ENCODE measurements around the gene SLCO2A1.

The SLCO2A1 gene

DNA sequence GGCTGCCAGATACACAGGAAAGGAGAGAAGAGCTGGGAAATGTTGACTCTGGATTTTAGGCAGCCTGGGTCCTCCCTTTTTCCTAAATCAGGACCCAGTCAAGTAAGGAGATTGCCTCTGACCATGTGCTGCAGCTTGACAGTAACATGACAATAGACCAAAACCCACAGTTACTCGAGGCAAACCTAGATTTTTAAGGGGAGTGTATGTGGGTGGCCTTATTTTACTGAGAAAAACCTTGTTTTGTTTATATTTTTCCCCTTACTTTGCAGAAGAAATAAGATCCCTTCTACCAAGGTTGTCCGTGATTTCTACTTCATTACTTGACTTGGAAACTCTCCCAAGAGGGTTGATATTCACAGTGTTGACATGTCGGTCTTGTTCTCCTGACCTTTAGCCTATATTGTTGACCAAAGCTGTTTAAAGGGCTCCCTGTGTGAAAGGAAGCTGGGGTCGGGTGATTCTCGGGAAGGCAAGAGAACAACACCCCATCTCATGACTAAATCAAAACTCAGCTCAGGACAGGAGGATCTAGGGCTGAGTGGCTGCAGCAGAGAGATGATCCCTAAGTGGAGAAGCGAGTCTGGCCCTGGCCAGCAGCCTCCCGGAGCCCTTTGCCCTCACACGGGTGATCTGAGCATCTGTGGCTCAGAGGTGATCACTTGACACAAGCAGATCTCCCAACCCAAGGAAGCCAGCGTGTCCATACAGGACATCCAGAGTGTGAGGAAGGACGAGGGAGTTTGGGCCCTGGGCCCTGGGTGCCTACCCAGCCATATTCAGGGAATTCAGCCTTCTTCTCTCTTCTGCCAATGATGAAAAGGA, 31.0 kb upstream of the SLCO2A1 start:
- no peak for DNase-seq (ENCODE audit: low spot score)

DNA sequence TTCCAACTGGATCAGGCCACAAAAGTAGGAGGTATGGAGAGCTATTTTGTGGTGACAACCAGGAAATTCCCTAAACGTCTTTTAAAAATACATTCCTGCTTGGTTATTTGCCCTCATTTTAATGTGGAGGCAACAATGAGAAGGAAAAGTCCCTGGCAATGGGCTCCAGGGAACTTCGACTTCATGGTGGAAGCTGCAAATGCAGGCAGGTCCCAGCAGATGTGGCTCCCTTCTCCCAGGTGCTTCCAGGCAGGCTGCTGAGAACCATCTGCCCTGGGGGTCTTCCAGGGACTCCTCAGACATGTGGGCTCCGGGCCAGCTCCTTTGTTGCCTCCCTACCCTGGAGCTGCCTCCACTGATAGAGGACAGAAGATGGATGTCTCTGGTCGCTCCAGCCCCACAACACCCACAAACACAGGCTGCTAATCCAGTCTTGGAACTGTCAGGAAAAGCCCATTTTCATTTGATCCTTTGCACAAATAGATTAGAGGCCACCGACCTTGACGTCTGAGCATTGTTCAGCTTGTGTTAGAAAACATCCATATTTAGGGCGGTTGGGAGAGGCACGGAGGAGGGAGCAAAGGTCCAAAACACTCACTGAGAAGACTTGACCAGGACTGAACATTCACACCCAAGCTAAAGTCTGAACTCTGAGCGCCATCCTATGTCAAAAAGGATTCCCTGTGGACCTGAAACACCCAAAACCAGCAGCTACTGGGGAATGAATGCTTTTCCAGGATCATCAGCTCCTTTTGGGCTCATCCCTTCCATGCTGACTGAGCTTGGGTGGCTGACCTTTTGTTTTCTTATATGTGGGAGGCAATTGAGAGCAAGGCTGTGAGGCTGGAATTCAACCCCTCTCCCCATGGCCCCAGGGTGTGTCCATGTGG, 30.2 kb upstream of the SLCO2A1 start:
- DNase-seq (ENCODE audit: low spot score): no peak

DNA sequence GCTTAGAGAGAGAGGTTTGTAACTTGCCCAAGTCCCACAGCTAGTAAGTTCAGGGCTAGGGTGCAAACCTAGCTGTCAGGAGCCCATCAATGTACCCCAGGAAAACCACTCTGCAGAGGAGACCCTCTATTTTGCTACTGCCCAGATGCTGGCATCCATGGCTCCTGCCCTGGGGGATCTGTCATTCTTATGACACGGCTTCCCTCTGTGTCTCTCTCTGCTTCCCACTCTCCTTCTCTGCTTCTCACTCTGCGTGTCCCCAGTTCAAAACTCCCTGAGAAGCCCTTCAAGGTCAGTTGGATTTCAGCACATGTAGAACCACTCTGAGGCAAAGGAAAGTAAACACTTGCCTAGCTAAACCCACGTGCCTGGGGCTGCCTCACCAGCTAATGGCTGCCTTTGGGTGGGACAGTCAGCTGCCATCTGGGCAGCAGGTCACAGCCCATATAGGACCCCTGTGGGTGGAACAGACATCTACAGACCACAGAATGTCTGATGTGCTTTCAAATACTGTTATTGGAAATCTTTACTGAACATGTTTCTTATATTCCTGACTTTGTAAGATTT, 29.4 kb upstream of the SLCO2A1 start:
- DNase-seq (ENCODE audit: low spot score): no peak

DNA sequence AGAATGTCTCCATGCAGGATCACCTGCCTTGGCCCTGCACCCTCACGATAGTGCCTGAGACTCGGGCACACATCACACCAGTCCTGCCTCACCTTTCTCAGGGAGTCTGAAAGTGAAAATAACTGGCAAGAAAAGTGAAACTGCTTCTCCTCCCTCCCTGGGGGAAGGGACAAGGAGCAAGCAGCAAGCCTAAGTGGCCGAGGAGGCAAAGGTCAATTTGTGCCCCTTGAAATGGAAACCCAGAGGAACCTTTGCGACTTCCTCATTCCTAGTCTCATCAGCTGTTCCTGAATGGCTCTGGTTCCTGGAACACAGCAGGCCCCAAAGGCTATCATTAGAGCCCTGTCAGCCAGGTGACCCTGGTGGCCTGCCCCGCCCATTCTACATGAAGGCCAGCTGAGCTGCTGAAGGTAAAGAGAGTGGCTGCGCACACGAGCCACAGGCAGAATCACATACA, 28.0 kb upstream of the SLCO2A1 start:
- DNase-seq (ENCODE audit: low spot score): no peak

DNA sequence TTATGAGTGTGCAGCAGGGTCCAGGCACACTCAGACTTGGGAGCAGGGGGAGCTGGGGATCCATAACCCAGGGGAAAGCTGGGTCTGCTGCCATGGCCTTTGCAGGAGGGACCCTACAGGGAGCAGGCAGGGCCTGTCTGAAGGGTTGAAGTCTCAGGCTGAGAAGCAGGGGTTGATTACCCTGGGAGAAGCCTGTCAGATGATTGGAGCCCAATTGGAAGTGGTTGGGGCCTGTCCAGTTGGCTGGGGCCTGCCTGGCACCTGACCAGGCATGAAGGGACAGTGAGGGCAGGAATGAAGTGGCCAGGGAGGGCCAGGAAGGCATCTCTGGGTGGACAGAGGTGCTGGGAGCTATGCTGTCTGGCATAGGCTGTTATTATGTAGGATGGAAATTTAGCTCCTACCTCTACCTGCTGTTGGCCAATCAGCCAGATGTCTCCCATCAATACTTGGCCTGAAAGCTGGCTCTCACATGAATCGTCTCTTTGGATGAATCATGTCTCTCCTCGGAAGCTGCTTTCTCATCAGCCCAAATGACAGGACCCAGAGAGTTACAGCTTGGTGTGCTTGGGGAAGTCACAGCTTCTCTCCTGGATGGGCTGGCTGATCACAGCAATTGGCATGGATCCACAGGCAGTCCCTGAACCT, 27.4 kb upstream of the SLCO2A1 start:
- DNase-seq (ENCODE audit: low spot score): no peak

DNA sequence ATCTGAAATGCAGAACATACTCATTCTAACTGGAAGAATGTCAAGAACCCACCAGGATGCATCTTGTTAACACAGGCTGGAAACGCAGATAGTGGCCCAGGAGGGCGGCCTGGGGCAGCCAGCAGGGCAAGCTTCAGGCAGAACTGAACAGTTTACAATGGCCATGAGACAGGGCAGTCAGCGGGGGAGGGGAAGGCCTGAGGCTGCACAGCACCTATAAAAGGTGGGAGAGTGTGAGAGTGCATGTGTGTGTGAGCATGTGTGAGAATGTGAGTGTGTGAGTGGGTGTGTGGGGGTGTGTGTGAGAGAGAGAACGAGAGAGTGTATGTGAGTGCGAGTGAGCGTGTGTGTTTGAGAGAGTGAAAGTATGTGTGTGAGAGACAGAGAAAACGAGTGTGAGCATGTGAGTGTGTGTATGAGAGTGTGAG, 26.8 kb upstream of the SLCO2A1 start:
- no peak for DNase-seq (ENCODE audit: low spot score)

DNA sequence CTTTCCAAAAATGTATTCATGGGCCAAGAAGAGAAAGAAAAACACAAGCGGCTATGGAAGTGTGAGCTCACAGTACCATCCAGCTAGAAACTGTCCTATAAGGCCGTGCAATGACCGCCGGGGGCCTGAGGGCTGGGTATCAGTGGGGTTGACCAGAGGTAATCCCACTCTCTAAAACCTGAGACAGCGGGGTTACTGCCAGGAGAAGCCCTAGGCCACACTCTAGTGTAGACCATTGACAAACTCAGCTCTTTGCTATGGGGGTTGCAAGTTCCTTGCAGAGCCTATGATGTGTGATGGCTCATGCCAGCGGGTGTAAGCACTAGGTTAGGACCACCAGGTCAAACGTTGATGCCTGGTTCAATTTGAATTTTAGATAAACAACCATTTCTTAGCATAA, 25.9 kb upstream of the SLCO2A1 start:
- no peak for DNase-seq (ENCODE audit: low spot score)

DNA sequence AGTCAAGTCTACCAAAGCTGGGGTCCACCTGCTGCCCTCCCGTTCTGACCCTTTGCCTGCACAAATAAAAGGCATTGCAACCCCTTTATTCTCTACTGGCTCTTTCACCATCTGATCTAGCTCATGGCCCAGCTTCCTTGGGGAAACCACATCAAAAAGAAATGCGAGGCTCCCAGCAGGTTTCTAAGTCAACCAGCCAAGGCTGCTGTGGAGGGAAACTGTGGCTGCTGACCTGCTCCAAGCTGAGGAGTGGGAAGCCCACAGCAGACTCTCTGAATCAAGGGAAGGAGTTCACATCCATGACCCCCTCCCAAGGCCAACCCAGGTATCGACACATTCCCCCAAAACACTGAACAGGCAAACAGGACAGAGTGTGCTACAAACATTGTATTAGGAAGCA, 25.2 kb upstream of the SLCO2A1 start:
- DNase-seq (ENCODE audit: low spot score): no peak

DNA sequence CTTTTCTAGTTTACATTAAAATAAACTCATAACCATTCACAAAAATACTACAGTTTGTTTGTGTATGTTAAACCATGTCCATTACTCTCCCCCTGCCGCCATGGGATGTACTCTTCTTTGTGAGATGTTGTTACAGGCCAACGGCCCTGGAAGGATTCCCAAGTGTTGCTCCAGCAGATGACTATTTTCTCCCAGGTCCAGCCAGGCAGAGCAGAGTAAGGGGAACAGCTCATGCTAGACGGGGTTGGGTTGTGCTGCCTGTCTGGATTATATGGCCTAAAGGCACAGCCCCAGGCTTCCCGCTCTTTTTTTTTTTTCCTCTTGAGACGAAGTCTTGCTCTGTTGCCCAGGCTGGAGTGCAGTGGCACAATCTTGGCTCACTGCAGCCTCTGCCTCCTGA, 24.5 kb upstream of the SLCO2A1 start:
- no peak for DNase-seq (ENCODE audit: low spot score)

DNA sequence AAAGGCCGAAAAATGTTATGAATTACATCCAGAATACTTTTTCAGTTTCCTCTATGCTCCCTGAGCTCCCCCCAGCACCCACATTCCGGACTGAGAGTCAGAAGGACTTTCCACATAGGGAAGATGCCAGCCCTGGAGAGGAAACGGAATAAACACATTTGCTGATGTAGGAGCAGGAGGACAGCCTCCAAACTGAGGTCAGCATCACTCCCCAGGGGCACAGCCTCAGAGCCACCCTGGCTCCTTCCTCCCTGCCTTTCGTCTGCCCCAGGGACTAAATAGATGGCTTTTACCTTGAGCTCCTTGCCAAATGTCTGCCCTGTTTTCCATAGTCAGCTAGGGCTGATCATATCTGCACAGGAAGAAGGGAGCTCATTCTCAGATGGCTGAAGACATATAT, 22.6 kb upstream of the SLCO2A1 start:
- DNase-seq (ENCODE audit: low spot score): no peak

DNA sequence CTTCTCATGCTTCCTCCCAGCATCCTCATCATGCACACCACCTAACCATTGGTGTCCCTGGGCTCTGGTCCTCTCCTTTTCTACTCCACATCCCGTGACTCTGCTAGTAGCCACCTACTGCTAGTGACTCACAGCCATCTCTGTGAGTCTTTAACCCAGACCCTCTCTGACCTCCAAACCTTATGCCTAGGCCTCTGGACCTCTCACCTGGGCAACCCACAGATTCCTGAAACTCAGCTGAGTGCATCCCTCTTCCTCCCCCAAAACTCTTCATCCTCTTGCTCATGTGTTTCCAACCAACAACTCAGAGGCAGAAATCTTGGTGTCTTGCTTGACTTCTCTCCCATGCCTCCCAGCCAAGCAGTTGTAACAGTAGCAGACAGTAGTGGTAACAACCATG, 20.0 kb upstream of the SLCO2A1 start:
- DNase-seq (ENCODE audit: low spot score): no peak

DNA sequence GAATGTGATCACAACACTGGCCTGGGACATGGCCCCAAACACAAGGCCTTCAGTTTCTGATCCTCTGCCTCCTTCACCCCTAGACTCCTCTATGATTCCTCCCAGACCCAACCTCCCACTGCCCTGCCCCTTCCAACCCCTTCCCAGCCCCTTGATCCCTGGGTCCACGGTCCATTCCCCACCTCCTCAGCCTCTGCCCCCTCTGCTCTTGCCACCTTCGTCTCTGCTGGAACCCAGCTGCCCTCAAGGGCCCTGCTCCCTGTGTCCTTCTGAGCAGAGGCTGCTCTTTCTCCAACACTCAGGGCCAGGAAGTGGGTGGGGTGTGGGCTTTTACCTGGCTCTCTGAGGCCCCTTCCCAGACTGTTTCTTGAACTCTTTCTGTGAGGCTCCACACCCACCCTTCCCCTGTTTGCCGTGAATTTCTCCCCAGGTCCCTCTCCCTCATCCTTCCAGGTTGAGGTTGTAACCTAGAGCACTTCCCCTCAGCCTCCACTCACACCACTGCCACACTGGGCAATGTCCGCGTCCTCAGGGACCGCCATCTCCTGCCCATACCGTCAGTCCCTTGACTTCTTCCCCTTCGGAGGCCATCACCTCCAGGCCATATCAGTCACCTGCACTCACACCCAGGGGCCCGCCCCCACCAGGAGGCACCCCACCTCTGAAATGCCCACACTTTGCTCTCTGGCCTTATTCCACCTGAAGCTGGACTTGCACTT, 18.7 kb upstream of the SLCO2A1 start:
- no peak for DNase-seq (ENCODE audit: low spot score)

DNA sequence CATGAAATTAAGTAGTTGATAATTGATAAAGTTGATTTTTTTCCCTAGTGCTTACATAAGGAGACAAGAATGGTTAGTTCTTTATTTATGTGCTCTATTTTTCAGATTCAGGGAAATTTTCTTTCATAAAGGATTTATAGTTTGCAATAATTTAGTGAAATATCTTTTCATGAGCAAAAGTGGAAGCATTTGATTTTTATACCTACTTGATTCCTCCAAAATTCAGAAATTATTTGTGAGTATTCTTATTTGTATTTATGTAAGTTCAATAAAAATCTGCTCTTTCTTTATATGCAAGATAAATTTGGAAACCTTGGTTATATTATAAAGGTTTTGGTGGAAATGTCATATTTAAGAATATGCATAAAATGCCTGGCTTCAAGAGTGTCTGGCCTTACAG, 14.7 kb upstream of the SLCO2A1 start:
- DNase-seq (ENCODE audit: low spot score): no peak

DNA sequence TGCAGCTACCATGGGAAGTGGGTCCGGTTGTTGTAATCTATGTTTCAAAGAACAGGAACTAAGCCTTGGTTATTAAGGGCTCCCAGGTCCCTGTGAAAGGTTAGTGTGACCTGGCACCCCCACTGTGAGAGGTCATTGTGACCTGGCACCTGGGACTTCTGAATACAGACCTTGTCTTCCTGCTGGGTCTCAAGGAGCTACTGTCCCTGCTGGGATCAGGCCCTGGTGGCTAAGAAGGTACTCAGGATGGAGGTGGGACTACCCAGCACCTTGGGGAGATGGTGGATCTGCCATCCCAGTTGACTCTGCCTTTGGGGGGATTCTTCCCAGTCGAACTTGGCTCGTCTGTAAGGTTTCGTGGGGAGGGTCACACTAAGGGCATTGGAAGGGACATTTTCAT, 10.3 kb upstream of the SLCO2A1 start:
- DNase-seq (ENCODE audit: low spot score): no peak

DNA sequence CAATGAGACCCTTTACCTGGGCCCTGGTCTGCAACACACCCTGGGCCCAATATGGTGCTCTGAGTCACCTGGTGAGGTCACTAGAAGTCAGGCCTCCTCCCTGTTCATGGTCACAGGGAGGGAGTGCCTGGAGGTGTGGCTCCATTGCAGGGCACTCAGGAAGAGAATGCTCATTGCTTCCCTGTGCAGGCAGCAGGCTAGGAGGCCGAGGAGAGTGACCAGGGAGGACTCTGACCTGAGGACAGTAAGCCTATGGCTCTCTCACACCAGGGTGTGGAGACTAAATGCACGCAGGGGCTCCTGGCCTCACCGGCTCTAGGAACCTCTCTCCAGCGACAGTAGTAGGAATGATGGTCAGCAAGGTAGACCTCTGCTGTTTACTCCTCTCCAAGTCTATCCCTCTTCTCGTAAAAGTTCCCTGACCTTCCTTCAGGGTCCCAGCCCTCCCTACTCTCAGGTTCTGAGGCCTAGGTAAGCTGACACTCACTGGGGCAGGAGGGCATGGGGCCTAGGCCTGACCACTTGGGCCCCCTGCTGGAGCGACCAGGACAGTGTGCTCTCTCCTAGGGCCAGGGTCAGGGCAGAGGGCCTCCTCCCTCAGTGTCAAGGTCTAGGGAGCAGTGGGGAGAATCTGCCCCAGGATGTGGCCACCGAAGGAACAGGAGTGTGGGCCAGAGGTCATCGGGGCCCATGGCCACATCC, 9.6 kb upstream of the SLCO2A1 start:
- DNase-seq (ENCODE audit: low spot score): no peak

DNA sequence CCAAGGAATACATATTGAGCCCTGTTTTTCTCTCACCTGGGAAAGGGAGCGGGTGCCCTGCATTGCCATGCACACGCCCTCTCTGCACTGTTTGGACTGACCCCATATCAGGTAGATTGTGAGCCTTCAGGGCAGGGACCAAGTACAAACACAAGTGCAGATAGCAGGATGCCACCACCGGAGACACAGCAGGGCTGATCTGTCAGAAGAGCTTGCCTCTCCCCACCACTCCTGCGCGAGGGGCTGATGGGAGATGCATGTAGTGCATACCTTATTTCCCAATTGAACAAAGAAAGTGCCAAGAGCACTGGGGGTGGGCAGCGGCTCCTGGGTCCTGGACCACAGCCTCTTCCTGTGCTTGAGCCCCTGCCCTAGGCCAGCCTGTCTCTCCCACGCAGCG, 9.0 kb upstream of the SLCO2A1 start:
- DNase-seq (ENCODE audit: low spot score): no peak

DNA sequence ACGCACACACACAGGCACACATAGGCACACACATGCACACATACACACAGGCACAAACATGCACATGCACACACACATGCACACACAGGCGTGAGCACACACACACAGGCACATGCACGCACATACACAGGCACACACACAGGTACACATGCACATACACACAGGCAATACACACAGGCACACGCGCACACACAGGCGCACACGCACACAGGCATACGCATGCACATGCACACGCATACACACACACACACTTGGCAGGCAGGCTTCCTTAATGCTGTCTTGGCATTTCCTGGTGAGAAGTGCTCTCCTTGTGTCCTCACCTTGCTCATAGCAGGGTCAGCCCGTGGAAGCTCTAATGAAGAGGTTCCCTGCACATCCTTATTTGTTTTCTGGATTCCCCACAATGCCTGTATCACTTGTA, 8.4 kb upstream of the SLCO2A1 start:
- no peak for DNase-seq (ENCODE audit: low spot score)

DNA sequence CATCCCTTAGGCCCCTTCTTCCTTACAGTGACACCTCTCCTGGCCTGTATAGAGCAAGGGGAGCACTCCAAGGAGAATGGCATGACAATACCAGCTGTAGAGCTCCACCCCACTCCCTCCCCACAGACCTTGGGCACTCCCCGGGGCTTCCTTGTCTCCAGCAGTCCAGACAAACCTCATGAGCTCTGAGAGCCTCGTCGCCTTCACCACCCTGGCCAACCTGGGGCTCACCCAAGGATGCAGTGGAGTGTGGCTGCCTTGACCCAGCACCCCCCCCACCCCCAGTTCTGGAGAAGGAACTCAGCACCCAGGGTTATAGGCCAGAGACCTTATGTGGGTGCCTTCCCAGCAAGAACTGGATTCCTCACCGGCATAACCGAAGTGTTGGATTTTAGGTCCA, 7.4 kb upstream of the SLCO2A1 start:
- DNase-seq (ENCODE audit: low spot score): no peak

DNA sequence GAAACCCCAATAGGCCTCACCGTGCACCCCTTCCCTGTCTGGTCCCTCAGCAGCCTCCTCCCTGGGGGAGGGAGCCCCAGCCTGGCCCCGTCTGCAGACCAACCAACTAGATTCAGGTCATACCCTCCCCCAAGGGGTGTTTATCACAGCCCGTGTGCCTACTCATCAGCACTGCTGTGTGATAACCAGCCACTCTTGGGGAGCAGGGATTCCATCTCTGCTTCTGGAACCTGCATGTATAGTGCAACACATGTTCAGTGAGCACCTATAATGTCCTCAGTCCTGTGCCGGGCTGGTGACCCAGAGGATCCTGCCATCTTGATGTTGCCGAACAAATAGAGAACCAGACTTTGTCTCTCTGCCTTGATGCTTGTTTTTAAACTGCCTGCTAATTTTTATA, 6.6 kb upstream of the SLCO2A1 start:
- no peak for DNase-seq (ENCODE audit: low spot score)

DNA sequence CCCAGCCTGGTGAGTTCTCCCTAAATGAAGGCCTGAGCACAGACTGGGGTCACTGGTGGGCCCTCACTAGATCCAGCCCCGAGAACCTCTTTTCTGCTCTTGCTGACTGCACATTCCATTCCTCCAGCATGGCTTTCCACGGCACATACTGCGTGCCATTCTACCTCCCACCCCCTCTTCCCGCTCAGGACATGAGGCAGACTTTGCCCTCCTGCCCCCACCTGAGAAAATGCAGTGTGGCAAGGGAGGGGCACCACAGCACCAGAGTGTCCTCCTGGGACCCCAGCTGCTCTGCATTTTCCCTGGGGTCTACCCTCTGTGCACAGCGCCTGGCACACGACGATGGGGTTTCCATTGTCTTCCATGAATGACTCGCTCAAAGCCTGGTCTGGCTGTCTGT, 6.1 kb upstream of the SLCO2A1 start:
- DNase-seq (ENCODE audit: low spot score): no peak
